ENCODE results near the gene DCHS1.

DCHS1 gene

DNA sequence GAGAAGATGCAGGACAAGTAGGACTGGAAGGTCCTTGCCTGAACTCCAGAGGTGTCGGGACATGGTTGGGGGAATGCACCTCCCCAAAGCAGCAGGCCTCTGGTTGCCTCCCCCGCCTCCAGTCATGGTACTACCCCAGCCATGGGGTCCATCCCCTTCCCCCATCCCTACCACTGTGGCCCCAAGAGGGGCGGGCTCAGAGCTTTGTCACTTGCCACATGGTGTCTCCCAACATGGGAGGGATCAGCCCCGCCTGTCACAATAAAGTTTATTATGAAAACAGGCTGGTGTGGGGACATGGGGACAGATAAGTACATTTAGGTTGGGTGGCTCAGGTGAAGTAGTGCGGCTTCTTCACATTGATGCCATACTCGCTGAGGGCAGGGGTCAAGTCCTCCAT is 45.0 kb downstream of the DCHS1 start:
- no peak for DNase-seq

DNA sequence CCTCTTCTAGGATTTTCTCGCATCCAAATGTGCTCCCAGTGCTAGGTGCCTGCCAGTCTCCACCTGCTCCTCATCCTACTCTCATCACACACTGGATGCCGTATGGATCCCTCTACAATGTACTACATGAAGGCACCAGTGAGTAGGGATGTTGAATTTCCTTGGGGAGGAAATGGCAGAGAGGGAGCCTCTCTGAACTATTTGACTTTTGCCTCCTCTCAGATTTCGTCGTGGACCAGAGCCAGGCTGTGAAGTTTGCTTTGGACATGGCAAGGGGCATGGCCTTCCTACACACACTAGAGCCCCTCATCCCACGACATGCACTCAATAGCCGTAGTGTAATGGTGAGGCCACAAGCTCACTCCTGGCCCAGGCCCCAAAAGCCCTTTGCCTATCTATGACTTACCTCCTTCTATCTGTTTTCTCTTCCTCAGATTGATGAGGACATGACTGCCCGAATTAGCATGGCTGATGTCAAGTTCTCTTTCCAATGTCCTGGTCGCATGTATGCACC is 46.0 kb downstream of the DCHS1 start:
- DNase-seq, result no peak

DNA sequence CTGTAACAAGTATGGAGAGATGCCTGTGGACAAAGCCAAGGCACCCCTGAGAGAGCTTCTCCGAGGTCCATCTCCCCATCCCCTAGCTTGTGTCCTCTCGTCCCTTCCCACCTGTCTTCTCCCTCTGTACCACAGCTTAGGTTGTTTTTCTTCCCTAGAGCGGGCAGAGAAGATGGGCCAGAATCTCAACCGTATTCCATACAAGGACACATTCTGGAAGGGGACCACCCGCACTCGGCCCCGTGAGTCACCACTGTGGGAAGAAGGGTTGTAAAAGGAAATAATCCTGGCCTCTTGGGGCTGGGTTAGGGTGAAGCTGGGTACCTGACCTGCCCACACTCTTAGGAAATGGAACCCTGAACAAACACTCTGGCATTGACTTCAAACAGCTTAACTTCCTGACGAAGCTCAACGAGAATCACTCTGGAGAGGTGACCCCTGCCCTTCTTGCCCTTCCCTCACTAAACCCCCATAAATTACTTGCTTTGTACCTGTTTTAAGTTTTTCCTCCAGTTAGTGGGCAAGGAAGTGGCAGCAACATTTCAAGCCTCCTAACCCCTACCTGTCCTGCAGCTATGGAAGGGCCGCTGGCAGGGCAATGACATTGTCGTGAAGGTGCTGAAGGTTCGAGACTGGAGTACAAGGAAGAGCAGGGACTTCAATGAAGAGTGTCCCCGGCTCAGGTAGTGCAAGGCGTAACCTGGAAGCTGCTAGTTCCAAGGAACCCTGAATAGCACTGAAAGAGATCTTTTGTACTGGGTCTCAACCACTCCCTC is 46.7 kb downstream of the DCHS1 start:
- DNase-seq, result no peak

DNA sequence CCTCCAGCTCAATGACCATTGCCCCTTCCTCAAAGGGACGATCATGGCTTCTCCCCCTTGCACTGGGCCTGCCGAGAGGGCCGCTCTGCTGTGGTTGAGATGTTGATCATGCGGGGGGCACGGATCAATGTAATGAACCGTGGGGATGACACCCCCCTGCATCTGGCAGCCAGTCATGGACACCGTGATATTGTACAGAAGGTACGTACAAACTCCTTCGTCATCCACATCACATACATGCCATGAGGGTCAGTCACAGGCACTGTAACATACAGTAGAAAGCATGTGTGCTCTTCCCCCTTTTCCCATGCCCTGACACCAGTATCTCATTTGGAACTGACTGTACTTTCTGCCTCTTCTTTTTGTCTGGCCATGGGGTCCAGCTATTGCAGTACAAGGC is 47.6 kb downstream of the DCHS1 start:
- no peak for DNase-seq

DNA sequence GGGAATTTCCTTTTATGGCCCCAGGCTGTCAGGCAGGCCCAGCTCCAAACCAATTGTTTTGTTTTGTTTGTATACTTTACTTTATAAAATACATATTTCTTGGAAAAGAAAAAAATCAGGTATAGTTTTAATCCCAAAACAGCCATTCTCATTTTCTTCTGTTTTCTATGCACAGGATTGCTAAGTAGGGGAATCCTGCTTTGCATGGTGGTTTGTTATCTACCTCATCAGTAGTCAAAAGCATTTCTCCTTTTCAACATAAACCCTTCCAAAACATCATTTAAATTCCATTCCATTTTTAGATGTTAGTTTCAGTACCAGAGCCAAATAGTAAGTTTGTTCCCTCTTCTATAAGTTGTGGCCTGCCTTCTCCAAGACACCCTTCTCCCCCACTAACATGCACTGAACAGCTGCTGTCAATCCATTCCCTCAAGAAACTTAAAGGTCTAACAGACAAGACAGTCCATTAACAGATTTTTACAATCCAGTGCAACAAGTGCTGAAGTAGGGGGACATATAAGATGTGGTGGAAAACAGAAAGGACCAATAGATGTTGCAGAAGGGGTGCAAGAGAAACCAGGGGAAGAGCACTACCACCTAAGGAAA is 48.3 kb downstream of the DCHS1 start:
- no peak for DNase-seq

DNA sequence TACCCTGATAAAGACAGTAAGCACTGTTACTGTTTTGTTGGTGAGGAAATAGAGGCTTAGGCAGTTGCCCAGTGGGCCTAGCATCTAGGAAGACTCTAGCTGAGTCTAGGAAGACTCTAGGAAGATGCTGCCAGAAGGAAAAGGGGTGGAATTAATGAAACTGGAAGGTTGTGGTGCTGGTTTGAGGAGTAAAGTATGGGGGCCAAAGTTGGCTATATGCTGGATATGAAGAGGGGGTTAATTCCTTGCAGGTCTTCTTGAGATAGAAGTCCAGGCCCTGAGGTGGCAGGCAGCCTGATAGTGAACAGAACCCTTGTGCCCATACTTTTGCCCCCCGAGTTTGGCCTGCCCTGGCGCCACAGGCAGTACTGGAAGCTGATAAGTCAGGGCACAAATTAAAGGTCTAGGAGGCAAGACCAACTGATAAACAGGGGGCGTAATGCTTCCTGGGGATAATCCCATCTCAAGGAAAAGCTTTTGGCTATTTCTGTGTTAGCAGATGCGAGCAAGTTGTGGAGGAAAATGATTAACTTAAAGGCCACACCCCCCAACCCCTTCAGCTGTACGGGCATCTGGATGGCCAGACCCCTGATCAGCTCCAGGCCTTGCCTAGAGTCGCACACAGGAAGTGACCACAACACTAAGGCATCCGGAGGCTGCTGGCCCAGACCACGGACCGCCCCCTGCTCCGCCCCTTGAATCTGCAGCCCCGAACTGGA is 49.0 kb downstream of the DCHS1 start:
- peak in 1 of 2 donors; percentile 41 for DNase-seq

GRCh38 chr11:6604790-6605189 is 50.8 kb downstream of the DCHS1 start:
- DNase-seq, result no peak

- DNase-seq, result peak; percentile 56 to 58
These were observed 51.5 kb downstream of the DCHS1 start for GRCh38 chr11:6604081-6604626.

- peak; percentile 81 to 82 for DNase-seq
These were observed 52.1 kb downstream of the DCHS1 start, which contains the start of the genes ILK and RRP8 for GRCh38 chr11:6603287-6604080. Gene ILK (plus strand): TSS chr11:6603774. CDS start chr11:6604272, 498 bp downstream. Gene RRP8 (minus strand): TSS chr11:6603616. CDS start chr11:6603502, 114 bp downstream.

DNA sequence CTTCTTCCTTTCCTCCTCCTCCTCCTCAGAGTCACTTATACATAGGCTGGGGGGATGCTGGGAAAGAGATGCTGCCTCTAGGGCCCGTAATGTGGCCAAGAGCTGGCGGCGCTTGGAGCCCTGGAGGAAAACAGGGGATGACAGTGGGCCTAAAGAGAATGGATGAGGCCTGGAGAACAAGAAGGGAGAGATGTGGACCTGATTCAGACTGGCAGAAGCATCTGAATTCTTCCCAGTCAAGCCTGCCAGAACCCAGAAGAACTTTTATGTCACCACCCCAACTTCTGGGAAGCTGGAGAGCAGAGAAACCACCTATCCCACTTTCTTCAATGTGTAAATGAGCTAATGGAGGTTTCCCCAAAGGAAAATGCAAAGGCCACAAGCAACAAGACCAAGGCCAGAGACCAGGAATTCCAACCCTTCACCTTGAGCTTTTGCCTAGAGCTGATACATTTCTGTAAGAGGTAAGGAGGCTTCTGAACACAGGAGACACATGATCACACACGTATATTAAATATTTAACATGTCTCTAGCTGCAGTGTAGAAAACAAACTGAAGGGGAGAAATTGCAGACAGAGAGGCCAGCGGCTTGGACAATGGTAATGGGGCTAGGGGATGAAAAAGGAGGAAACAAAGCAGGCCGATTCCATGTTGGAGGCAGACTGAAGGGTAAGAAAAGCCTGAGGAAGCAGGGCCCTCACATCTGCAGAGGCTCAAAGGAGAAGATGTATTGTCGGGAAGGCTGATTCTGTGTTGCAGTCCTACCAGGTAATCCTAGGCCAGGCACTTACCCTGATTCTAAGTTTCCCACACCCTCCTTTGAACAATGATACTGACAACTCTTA is 53.3 kb downstream of the DCHS1 start:
- no peak for DNase-seq

- DNase-seq, result no peak
These were observed 54.6 kb downstream of the DCHS1 start for GRCh38 chr11:6601041-6601461.

GRCh38 chr11:6599881-6600390 is 55.7 kb downstream of the DCHS1 start:
- no peak for DNase-seq

DNA sequence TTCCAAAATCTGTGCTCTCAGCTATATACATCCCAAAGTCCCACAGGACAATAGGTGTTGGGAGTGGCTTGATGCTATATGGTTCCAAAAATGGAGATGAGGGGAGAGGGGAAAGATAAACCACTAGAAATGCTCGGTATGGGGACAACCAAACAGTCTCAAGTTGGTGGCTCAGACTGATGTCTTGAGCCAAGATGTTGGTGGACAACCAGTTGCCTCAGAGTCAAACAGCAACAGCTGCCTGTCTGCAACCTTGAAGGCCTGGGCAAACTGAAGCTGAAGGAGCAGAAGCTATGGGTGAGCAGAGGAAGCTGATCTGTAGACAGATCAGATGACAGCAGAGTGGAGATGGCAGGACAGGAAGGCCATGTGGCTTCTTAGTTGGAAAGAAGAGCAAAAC is 56.2 kb downstream of the DCHS1 start:
- no peak for DNase-seq

- DNase-seq, result no peak
These were observed 57.1 kb downstream of the DCHS1 start for GRCh38 chr11:6598555-6598954.

- no peak for DNase-seq
These were observed 59.3 kb downstream of the DCHS1 start for GRCh38 chr11:6596239-6596877.

DNA sequence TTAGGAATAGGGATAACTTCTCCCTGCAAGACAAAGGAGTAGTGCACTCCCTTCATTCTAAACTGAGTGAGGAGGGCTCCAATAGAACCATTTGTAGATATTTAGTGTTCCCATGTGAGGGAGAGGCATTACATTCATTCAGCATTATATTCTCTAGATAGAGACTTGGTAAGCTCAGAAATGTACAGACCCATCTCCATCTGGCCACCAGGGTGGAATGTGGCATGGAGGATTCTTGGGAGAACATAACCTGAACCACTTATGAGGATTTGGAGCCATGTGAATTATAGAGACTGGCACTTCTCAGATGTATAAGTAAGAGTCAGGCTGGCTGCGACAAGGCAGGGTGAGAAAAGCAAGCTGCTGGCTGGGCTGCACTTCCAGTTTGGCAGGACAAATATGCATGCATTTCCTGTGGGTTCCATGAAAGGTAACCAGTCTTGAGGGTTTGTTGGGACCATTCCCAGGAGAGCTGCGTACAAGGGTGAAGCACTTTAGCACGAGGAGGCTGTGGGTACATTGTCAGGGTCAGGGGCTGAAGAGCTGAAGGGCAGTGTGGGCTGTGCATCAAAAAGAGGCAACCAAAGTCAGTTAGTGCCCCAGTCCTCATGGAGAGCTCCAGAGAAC is 61.4 kb downstream of the DCHS1 start:
- DNase-seq, result no peak

DNA sequence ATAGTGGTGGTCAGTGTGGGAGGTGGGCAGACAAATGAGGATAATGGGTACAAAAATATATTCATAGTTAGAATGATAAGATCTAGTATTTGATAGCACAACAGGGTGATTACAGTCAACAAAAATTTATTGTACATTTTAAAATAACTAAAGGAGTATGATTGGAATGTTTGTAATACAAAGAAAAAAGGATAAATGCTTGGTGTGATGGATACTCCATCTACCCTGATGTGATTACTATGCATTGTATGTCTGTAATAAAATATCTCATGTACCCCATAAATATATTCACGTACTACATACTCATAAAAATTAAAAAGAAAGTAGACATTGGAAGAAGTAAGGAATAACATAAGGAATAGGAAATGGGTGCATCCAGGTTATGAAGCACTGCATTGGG is 67.6 kb downstream of the DCHS1 start:
- DNase-seq, result no peak

GRCh38 chr11:6587360-6587953 is 68.2 kb downstream of the DCHS1 start:
- DNase-seq, result no peak

DNA sequence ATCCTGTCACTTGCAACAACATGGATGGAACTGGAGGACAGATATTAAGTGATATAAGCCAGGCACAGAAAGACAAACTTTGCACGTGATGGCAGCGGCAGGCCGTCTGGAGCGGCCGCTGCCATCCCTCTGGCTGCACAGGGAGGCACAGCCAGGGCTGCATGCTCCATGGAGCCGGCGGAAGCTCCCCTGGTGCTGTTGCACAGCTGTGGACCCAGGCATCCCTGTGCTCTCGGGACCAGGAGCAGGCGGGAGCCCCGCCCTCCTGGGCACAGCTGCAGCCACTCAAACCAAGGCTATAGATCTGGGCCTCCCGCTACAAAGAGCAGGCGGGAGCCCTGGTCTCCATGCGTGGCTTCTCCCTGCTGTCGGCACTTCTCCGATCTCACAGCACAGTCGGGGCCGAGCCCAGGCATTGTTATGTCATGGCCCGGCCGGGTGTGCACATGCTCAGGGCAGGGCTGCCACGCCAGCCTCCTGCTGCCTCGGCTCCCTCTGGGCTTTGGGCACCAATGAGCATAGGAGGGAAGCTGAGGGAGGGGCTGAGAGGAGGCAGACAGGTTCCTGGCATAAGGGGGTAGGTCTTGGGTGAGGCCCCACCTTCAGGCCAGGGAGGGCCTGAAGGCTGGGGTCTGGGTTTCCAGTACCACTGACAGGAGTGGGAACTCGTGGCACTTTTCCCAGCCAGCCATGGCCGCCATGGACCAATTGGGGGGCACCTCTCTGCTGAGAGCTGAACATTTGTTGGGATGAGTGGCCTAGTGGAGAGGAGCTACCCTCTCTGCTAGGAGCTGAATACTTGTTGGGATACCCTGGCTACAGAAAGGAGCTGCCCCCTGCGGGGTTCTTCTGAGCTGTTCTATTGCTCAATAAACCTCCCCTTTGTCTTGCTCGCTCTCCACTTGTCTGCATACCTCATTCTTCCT is 68.9 kb downstream of the DCHS1 start:
- DNase-seq, result no peak
